Measurements from ENCODE around the gene PNPLA5.
"Not testable (repeated sequence)": the region's sequence is repeated elsewhere in the genome, so short reads cannot be mapped to it uniquely, and the experiment has no call there.

The PNPLA5 gene

DNA sequence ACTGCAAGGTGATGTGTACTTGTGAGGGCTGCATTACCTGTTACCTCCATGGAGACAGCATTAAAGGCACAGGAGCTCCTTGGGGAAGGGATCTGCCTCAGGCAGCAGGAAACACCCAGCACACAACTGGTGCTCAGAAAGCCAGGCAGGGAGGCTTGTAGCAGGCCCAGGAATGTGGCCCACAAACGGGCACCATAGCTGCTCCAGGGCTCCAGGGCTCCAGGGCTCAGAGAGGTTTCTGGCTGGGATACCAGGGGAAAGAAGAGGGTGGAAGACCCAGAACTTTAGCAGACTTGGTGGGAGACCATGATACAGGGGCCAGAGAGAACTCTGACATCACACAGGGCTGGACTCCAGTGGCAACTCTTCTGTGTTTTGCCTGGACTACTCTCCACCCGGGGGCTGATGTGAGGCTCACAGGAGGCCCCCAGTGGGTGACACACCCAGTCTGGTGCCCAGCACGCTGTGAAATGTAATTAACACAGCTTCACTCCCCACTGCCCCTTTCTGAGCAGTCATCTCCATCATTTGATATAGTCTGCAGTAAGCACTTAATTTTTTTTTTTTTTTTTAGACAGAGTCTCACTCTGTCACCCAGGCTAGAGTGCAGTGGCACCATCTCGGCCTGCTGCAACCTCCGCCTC lies 14.8 kb downstream of the PNPLA5 start:
- no peaks in the 10 kb centered on the region for H3K36me3 ChIP-seq (ENCODE audit: control insufficient read depth, insufficient read depth, low read length)
- H3K27me3 ChIP-seq (ENCODE audit: control insufficient read depth, insufficient read depth, low read length), result no peaks in the 10 kb centered on the region
- no peak overlapping the region for H3K27ac ChIP-seq
- TF ChIP-seq, protein P1, sequence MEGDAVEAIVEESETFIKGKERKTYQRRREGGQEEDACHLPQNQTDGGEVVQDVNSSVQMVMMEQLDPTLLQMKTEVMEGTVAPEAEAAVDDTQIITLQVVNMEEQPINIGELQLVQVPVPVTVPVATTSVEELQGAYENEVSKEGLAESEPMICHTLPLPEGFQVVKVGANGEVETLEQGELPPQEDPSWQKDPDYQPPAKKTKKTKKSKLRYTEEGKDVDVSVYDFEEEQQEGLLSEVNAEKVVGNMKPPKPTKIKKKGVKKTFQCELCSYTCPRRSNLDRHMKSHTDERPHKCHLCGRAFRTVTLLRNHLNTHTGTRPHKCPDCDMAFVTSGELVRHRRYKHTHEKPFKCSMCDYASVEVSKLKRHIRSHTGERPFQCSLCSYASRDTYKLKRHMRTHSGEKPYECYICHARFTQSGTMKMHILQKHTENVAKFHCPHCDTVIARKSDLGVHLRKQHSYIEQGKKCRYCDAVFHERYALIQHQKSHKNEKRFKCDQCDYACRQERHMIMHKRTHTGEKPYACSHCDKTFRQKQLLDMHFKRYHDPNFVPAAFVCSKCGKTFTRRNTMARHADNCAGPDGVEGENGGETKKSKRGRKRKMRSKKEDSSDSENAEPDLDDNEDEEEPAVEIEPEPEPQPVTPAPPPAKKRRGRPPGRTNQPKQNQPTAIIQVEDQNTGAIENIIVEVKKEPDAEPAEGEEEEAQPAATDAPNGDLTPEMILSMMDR (IDR thresholded peaks at IDR 0.05), result no peak
- H3K4me1 ChIP-seq, result no peaks in the 10 kb centered on the region
- H2AFZ ChIP-seq, result no peak overlapping the region
- no peak overlapping the region for H3K4me2 ChIP-seq (ENCODE audit: low read length)
- no peak overlapping the region for H3K4me3 ChIP-seq (ENCODE audit: low read depth, low read length)
- no peaks in the 10 kb centered on the region for H3K9me3 ChIP-seq (ENCODE audit: control insufficient read depth, low read length)
- H3K9ac ChIP-seq, result no peak overlapping the region
- H3K79me2 ChIP-seq, result no peaks in the 10 kb centered on the region

DNA sequence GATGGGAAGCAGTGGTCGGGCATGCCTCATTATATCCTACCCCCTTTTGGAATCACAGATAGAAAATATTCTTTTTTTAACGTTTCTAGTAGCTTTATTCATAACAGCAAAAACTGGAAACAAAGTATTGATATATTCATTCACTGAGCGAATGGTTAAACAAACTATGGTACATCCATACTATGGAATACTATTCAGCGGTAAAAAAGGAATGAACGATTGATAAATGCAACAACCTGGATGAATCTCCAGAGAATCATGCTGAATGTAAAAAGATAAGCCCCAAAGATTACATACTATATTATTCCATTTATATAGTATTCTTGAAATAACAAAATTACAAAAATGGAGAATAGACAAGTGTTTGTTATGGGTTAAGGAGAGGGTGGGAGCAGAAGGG lies 22.0 kb downstream of the PNPLA5 start:
- H3K79me2 ChIP-seq, result no peaks in the 10 kb centered on the region
- H2AFZ ChIP-seq, result no peak overlapping the region
- no peak overlapping the region for H3K27ac ChIP-seq
- H3K9ac ChIP-seq, result no peak overlapping the region
- H3K4me1 ChIP-seq, result no peaks in the 10 kb centered on the region
- H3K36me3 ChIP-seq (ENCODE audit: control insufficient read depth, insufficient read depth, low read length), result no peaks in the 10 kb centered on the region
- H3K27me3 ChIP-seq (ENCODE audit: control insufficient read depth, insufficient read depth, low read length), result no peaks in the 10 kb centered on the region
- TF ChIP-seq, protein P1 (IDR thresholded peaks at IDR 0.05), result no peak
- no peak overlapping the region for H3K4me3 ChIP-seq (ENCODE audit: low read depth, low read length)
- no peaks in the 10 kb centered on the region for H3K9me3 ChIP-seq (ENCODE audit: control insufficient read depth, low read length)
- no peak overlapping the region for H3K4me2 ChIP-seq (ENCODE audit: low read length)

DNA sequence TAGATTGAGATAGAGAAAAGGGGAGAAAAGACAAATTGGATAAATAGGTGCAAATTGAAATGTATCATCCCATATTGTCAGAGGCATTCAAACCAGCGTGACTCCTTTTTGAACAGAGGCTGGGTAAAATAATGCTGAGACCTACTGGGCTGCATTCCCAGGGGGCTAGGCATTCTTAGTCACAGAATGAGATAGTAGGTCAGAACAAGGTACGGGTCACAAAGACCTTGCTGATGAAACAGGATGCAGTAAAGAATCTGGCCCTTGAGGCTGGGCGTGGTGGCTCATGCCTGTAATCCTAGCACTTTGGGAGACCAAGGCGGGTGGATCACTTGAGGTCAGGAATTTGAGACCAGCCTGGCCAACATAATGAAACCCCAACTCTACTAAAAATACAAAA lies 22.8 kb downstream of the PNPLA5 start:
- not testable (repeated sequence) for H3K9me3 ChIP-seq (ENCODE audit: control insufficient read depth, low read length); H3K9ac ChIP-seq; H3K4me2 ChIP-seq (ENCODE audit: low read length); H3K4me1 ChIP-seq; H3K36me3 ChIP-seq (ENCODE audit: control insufficient read depth, insufficient read depth, low read length); H3K27me3 ChIP-seq (ENCODE audit: control insufficient read depth, insufficient read depth, low read length); H3K4me3 ChIP-seq (ENCODE audit: low read depth, low read length); H3K79me2 ChIP-seq; H3K27ac ChIP-seq; H2AFZ ChIP-seq

DNA sequence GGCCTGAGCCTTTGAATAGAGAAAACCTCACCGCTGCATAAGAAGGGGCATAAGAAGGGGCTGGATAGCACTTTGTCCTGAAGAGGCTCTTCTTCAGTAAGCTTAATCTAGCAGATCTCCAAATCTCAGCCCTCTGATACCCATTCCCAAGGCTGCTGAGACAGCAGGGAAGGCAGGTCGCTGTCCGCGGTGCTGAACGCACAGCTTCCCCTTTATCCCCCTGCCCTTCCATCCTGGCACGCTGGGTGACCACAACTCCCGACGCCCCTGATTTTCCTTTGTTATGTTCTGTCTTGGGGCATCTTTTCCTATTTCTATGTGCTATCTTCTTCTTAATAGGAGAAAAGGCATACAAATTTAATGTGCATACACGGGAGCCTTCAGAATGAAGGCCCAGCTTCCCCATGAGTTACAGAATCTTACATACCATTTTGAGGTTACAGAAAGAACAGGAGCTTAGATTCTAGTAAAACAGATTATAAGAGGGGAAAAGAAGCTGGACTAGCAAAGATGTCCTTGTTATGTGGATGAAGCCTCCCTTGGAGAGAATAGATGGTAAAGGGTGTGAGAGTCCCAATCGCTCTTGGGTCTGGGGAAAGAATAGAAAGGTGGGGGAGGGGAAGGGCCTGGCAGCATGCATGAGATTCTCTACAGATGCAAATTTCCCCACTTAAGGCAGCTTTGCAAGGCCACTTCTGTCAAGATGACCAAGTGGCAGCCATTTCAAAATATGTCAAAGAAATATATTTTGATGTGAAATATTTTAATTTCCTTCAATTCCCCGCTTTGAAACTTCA lies 23.8 kb downstream of the PNPLA5 start:
- no peak overlapping the region for H3K9ac ChIP-seq
- H3K9me3 ChIP-seq (ENCODE audit: control insufficient read depth, low read length), result no peaks in the 10 kb centered on the region
- H3K4me3 ChIP-seq (ENCODE audit: low read depth, low read length), result no peak overlapping the region
- no peak overlapping the region for H3K27ac ChIP-seq
- no peak overlapping the region for H3K4me2 ChIP-seq (ENCODE audit: low read length)
- H2AFZ ChIP-seq, result no peak overlapping the region
- TF ChIP-seq, protein P1 (IDR thresholded peaks at IDR 0.05), result no peak
- H3K36me3 ChIP-seq (ENCODE audit: control insufficient read depth, insufficient read depth, low read length), result no peaks in the 10 kb centered on the region
- no peaks in the 10 kb centered on the region for H3K4me1 ChIP-seq
- no peaks in the 10 kb centered on the region for H3K79me2 ChIP-seq
- no peaks in the 10 kb centered on the region for H3K27me3 ChIP-seq (ENCODE audit: control insufficient read depth, insufficient read depth, low read length)

DNA sequence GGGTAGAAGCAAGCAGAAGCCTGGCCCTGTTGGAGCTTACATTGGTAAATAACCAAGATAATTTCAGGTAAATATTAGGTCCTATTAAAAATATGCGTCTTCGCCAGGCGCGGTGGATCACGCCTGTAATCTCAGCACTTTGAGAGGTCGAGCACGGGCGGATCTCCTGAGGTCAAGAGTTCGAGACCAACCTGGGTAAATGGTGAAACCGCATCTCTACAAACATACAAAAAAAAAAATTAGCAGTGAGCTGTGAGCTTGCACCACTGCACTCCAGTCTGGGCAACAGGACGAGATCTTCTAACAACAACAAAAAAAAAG lies 29.0 kb downstream of the PNPLA5 start:
- Histone ChIP-seq H3K27me3 (ENCODE audit: control insufficient read depth, insufficient read depth, low read length) (no peaks in the 10 kb centered on the region), H2AFZ (peak overlapping the region; percentile 76)
- TF ChIP-seq, protein P1 (IDR thresholded peaks at IDR 0.05), result no peak

More for the DNA sequence above, 29.0 kb downstream of the PNPLA5 start:
- Histone ChIP-seq H3K79me2 (no peaks in the 10 kb centered on the region), H3K4me1 (no peaks in the 10 kb centered on the region), H3K4me3 (ENCODE audit: low read depth, low read length) (no peak overlapping the region), H3K4me2 (ENCODE audit: low read length) (no peak overlapping the region), H3K9me3 (ENCODE audit: control insufficient read depth, low read length) (no peaks in the 10 kb centered on the region), H3K27ac (no peak overlapping the region), H3K36me3 (ENCODE audit: control insufficient read depth, insufficient read depth, low read length) (no peaks in the 10 kb centered on the region), H3K9ac (no peak overlapping the region)

All from parathyroid adenoma (tissue), 2 donors.